ENCODE results near the gene THBS1. TPM values are rescaled to one million over a fixed set of nuclear protein-coding genes. Genes with fewer than 3 reads are reported as not detected.

Gene THBS1
- total RNA-seq, 1 donor from 2014 or later: 377 TPM

GRCh38 chr15:39589815-39590644, 9.2 kb downstream of the THBS1 start:
- ATAC-seq (no peak), DNase-seq (no peak)
- no peak overlapping the region for H3K27ac ChIP-seq
- peaks cover 99% of the 10 kb centered on the region for H3K36me3 ChIP-seq
- intact Hi-C loops (cut with DNase I): loop anchor here (10.0 kb wide), 1 partner anchor 775 kb away; no protein-coding TSS in a partner anchor
- TF ChIP-seq CTCF (IDR thresholded peaks at IDR 0.05): no peak
- H3K4me3 ChIP-seq: no peak overlapping the region
- H3K9me3 ChIP-seq: no peaks in the 10 kb centered on the region
- peaks cover 3% of the 10 kb centered on the region for H3K4me1 ChIP-seq
- no peaks in the 10 kb centered on the region for H3K27me3 ChIP-seq

DNA sequence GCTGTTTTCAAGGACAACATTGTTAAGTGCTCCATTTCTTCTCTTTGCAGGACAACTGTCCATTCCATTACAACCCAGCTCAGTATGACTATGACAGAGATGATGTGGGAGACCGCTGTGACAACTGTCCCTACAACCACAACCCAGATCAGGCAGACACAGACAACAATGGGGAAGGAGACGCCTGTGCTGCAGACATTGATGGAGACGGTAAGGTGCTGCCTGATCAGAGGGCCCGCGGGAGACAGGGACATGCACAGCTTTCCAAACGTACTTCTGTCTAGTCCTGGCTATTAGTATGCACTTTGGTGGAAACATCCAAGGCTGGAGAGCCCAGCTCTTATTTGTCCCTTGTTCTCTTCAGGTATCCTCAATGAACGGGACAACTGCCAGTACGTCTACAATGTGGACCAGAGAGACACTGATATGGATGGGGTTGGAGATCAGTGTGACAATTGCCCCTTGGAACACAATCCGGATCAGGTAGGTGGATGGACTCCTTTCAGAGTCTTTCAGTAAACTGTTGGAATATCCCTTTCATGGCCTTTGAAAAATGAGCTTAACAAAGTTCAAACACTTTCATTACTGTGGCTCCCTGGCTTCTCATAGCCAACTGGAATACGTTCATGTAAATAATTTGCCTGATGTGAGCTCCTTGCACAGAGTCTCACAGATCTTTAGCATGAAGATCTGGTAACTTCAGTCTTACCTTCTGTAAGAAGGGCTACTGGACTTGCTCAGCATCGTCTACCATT, 10.4 kb downstream of the THBS1 start:
- no peaks in the 10 kb centered on the region for H3K9me3 ChIP-seq
- DNase-seq: no peak
- H3K4me3 ChIP-seq: no peak overlapping the region
- H3K27ac ChIP-seq: no peak overlapping the region
- no peak for TF ChIP-seq CTCF (IDR thresholded peaks at IDR 0.05)
- no peaks in the 10 kb centered on the region for H3K27me3 ChIP-seq
- peaks cover 99% of the 10 kb centered on the region for H3K36me3 ChIP-seq
- peaks cover under 1% of the 10 kb centered on the region for H3K4me1 ChIP-seq
- no peak for ATAC-seq
- intact Hi-C loops (cut with DNase I): no loop called here

DNA sequence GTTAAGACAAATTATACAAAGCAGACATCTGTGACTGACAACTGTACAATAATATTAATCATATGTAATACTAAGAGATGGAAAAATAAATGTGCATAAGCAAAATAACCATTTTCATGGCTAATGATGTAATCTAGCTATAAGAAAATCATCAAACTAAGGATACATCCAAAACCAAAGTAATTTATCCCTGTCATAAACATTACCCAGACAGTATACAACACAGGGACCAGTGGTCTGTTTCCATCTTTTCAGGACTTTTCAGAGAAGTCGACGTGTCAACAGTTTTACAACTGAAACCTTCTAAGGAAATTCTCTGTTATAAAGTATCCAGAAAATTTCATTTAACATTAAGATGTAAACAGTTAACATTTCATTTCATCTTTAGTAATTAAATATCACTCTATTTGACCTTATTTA, 11.0 kb downstream of the THBS1 start:
- Histone ChIP-seq H3K4me1 (no peaks in the 10 kb centered on the region), H3K27me3 (no peaks in the 10 kb centered on the region), H3K27ac (no peak overlapping the region), H3K9me3 (no peaks in the 10 kb centered on the region), H3K4me3 (no peak overlapping the region), H3K36me3 (peaks cover 96% of the 10 kb centered on the region)
- ATAC-seq (no peak), DNase-seq (no peak)
- intact Hi-C loops (cut with DNase I): no loop called here
- no peak for TF ChIP-seq CTCF (IDR thresholded peaks at IDR 0.05)

- peaks cover 91% of the 10 kb centered on the region for H3K36me3 ChIP-seq
- H3K9me3 ChIP-seq: no peaks in the 10 kb centered on the region
- H3K27ac ChIP-seq: no peak overlapping the region
- intact Hi-C loops (cut with DNase I): no loop called here
- ATAC-seq (no peak), DNase-seq (no peak)
- no peak overlapping the region for H3K4me3 ChIP-seq
- TF ChIP-seq CTCF (IDR thresholded peaks at IDR 0.05): no peak
- no peaks in the 10 kb centered on the region for H3K27me3 ChIP-seq
- H3K4me1 ChIP-seq: no peaks in the 10 kb centered on the region
These were observed 11.6 kb downstream of the THBS1 start for GRCh38 chr15:39592500-39592899.

GRCh38 chr15:39593071-39593655, 12.3 kb downstream of the THBS1 start:
- ATAC-seq: no peak
- Histone ChIP-seq H3K9me3 (no peaks in the 10 kb centered on the region), H3K4me1 (no peaks in the 10 kb centered on the region), H3K36me3 (peaks cover 84% of the 10 kb centered on the region), H3K27ac (no peak overlapping the region), H3K27me3 (no peaks in the 10 kb centered on the region), H3K4me3 (no peak overlapping the region)
- intact Hi-C loops (cut with DNase I): no loop called here
- TF ChIP-seq CTCF (IDR thresholded peaks at IDR 0.05): no peak
- no peak for DNase-seq
